ENCODE results near the gene IPCEF1.

The IPCEF1 gene

GRCh38 chr6:154122195-154122925 is 234.2 kb downstream of the IPCEF1 start:
- in situ Hi-C loops (cut with HindIII; ENCODE audit: low sequenced_read_pairs), result no loop called here

GRCh38 chr6:154117485-154117884 is 239.1 kb downstream of the IPCEF1 start:
- in situ Hi-C loops (cut with HindIII; ENCODE audit: low sequenced_read_pairs), result no loop called here

GRCh38 chr6:154113392-154113791 is 243.2 kb downstream of the IPCEF1 start:
- in situ Hi-C loops (cut with HindIII; ENCODE audit: low sequenced_read_pairs), result no loop called here

- in situ Hi-C loops (cut with HindIII; ENCODE audit: low sequenced_read_pairs), result no loop called here
Measured at GRCh38 chr6:154112181-154112809, 244.3 kb downstream of the IPCEF1 start.

- in situ Hi-C loops (cut with HindIII; ENCODE audit: low sequenced_read_pairs), result no loop called here
Measured at GRCh38 chr6:154111025-154111424, 245.6 kb downstream of the IPCEF1 start.

GRCh38 chr6:154106251-154106650 is 250.4 kb downstream of the IPCEF1 start:
- in situ Hi-C loops (cut with HindIII; ENCODE audit: low sequenced_read_pairs), result no loop called here

Measured in endothelial cell of hepatic sinusoid (primary cell).